ENCODE results near the gene MMP24.
"Not testable (repeated sequence)": the region's sequence is repeated elsewhere in the genome, so short reads cannot be mapped to it uniquely, and the experiment has no call there.

The MMP24 gene

DNA sequence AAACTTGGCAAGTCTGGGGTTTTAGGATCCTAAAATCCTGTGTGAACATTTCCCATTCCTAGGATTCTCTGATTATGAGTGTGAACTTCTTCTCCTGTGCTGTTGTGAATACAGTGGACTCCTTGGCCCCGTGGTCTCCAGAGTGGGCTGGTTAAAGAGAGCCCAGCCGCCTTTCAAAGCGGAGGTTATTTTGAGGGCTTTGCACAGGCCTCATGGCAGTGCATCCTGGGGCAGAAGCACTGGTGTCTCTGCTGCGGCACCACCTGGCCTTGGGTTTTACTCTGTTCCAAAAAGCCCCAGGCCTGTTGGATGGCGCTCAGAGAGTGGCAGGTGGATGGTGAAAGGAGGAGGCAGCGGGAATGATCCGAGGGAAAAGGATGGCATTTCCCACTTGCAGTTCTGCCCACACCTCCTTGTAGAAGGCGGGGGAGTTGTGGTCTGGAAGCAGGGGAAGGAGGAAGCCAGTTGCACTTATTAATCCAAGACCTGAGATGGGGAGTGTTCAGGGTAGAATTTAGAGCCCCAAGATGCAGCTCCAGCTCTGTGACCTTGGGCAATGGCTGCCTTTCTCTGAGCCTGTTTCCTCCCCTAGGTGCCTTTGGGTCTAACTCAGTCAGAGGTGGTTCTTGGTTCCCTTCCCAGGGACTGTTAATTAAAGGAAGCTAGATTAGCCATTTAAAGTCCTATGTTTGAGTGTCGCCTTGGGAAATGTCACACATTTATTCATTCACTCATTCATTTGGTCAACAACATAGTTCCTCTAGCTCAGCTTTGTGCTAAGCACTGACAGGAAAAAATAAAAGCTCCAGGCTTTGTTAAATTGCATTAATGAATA is 22.4 kb downstream of the MMP24 start:
- H3K9me3 ChIP-seq (ENCODE audit: severe bottlenecking): no peaks in the 10 kb centered on the region
- peaks cover 36% of the 10 kb centered on the region for H3K36me3 ChIP-seq
- H3K27ac ChIP-seq: no peak overlapping the region
- H3K27me3 ChIP-seq (ENCODE audit: insufficient read depth, low read depth, severe bottlenecking): no peaks in the 10 kb centered on the region
- H3K4me3 ChIP-seq (ENCODE audit: low read depth, low read length): no peak overlapping the region
- TF ChIP-seq, protein P1, sequence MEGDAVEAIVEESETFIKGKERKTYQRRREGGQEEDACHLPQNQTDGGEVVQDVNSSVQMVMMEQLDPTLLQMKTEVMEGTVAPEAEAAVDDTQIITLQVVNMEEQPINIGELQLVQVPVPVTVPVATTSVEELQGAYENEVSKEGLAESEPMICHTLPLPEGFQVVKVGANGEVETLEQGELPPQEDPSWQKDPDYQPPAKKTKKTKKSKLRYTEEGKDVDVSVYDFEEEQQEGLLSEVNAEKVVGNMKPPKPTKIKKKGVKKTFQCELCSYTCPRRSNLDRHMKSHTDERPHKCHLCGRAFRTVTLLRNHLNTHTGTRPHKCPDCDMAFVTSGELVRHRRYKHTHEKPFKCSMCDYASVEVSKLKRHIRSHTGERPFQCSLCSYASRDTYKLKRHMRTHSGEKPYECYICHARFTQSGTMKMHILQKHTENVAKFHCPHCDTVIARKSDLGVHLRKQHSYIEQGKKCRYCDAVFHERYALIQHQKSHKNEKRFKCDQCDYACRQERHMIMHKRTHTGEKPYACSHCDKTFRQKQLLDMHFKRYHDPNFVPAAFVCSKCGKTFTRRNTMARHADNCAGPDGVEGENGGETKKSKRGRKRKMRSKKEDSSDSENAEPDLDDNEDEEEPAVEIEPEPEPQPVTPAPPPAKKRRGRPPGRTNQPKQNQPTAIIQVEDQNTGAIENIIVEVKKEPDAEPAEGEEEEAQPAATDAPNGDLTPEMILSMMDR (IDR thresholded peaks at IDR 0.05; ENCODE audit: low read depth, low read length): no peak
- DNase-seq: no peak

DNA sequence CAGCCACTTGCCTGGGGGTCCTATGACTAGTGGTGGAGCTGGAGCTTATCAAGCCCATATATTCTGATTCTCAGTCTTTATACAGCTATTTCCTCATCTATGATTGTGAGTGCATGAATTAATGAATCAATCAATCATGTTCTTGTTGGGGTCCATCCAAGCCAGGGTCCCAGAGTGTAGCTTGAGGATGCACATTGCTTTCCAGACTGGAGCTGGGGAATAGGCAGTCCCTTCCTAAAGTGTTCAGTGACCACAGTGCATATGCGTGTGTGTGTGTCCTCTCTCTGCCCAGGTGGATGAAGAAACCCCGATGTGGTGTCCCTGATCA is 25.1 kb downstream of the MMP24 start:
- TF ChIP-seq, protein P1 (IDR thresholded peaks at IDR 0.05; ENCODE audit: low read depth, low read length): no peak

DNA sequence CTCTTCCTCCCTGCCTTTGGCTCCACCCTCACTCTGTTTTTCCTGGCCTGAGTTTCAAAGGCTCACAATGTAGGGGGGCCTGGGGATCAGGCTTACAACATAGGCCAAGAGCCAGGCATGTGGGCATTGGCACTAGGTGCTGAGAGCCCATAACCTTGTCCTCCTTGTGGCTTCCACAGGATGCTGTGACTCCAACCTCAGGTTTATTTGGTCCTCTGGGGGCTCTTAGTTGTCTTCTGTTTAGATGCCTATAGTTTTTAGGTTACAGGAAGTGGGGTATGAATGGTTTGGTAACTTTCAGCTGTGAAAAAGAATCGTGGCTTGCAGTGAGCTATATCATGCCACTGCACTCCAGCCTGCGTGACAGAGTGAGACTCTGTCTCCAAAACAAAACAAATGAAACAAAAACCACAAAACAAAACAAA is 25.6 kb downstream of the MMP24 start:
- DNase-seq: no peak
- TF ChIP-seq, protein P1 (IDR thresholded peaks at IDR 0.05; ENCODE audit: low read depth, low read length): no peak
- H3K27me3 ChIP-seq (ENCODE audit: insufficient read depth, low read depth, severe bottlenecking): no peaks in the 10 kb centered on the region
- peaks cover 59% of the 10 kb centered on the region for H3K36me3 ChIP-seq
- H3K27ac ChIP-seq: no peak overlapping the region
- H3K4me3 ChIP-seq (ENCODE audit: low read depth, low read length): no peak overlapping the region
- H3K9me3 ChIP-seq (ENCODE audit: severe bottlenecking): no peaks in the 10 kb centered on the region

More for the DNA sequence above, 25.1 kb downstream of the MMP24 start:
- Histone ChIP-seq H3K27ac (no peak overlapping the region), H3K27me3 (ENCODE audit: insufficient read depth, low read depth, severe bottlenecking) (no peaks in the 10 kb centered on the region), H3K36me3 (peaks cover 61% of the 10 kb centered on the region), H3K9me3 (ENCODE audit: severe bottlenecking) (no peaks in the 10 kb centered on the region), H3K4me3 (ENCODE audit: low read depth, low read length) (no peak overlapping the region)
- no peak for DNase-seq

DNA sequence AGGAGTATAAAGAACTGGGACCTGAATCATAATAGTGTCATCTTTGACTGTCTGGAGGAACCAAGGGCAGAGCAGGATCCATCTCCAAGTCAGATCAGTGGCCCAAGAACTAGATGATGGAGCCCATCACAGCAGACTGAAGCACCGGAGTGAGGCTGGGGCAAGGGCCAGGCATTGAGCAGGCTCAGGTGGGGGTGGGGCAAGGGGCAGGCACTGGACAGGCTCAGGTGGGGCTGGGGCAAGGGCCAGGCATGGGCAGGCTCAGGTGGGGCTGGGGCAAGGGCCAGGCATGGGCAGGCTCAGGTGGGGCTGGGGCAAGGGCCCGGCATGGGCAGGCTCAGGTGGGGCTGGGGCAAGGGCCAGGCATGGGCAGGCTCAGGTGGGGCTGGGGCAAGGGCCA is 26.1 kb downstream of the MMP24 start:
- DNase-seq; H3K4me3 ChIP-seq (ENCODE audit: low read depth, low read length); H3K9me3 ChIP-seq (ENCODE audit: severe bottlenecking); H3K27ac ChIP-seq; H3K27me3 ChIP-seq (ENCODE audit: insufficient read depth, low read depth, severe bottlenecking): not testable (repeated sequence)
- peaks cover 59% of the 10 kb centered on the region for H3K36me3 ChIP-seq

DNA sequence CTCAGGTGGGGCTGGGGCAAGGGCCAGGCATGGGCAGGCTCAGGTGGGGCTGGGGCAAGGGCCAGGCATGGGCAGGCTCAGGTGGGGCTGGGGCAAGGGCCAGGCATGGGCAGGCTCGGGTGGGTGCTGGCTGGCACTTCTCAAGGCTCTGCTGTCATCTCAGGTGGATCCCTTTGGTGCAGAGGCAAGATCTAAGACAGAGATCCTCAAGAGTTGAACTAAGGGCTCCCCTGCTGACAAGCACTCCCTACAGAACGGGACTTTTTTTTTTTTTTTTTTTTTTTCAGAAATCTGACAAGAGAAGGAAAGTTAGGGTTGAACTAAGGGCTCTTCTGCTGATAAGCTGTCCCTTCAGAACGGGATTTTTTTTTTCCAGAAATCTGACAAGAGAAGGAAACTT is 26.5 kb downstream of the MMP24 start:
- no peak overlapping the region for H3K27ac ChIP-seq

DNA sequence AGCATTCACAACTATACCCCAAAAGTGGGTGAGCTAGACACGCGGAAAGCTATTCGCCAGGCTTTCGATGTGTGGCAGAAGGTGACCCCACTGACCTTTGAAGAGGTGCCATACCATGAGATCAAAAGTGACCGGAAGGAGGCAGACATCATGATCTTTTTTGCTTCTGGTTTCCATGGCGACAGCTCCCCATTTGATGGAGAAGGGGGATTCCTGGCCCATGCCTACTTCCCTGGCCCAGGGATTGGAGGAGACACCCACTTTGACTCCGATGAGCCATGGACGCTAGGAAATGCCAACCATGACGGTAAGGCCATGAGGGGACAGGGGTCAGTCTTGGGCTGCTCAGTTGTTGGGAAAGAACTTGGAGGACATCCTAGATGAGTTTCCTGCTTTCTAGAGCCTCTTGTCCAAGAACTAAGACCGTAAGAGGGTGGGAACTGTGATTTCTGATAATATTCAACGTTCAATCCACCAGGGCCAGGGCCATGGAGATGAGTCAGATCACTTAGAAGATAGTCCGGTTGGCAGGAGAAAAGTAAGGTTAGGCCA is 28.0 kb downstream of the MMP24 start:
- no peaks in the 10 kb centered on the region for H3K27me3 ChIP-seq (ENCODE audit: insufficient read depth, low read depth, severe bottlenecking)

More for the DNA sequence above, 26.5 kb downstream of the MMP24 start:
- Histone ChIP-seq H3K27me3 (ENCODE audit: insufficient read depth, low read depth, severe bottlenecking) (no peaks in the 10 kb centered on the region), H3K4me3 (ENCODE audit: low read depth, low read length) (no peak overlapping the region), H3K9me3 (ENCODE audit: severe bottlenecking) (no peaks in the 10 kb centered on the region), H3K36me3 (peaks cover 58% of the 10 kb centered on the region)
- TF ChIP-seq, protein P1 (IDR thresholded peaks at IDR 0.05; ENCODE audit: low read depth, low read length): no peak
- DNase-seq: no peak

More for the DNA sequence above, 28.0 kb downstream of the MMP24 start:
- TF ChIP-seq, protein P1 (IDR thresholded peaks at IDR 0.05; ENCODE audit: low read depth, low read length): no peak
- DNase-seq: no peak
- no peak overlapping the region for H3K27ac ChIP-seq
- no peak overlapping the region for H3K4me3 ChIP-seq (ENCODE audit: low read depth, low read length)
- H3K9me3 ChIP-seq (ENCODE audit: severe bottlenecking): no peaks in the 10 kb centered on the region
- peaks cover 53% of the 10 kb centered on the region for H3K36me3 ChIP-seq
